Thymus (tissue), 11 donors: ENCODE results near the gene LINGO1. TPM values are rescaled to one million over a fixed set of nuclear protein-coding genes. Genes with fewer than 3 reads are reported as not detected.

Source experiments
- DNase-seq, 9 donors: peaks; one replicate each; pipeline ENCODE4 v3.0.0-alpha.2; 2013; ENCODE audit warnings: low spot score in 9 of 9, low read depth in 6 of 9, missing footprints in 1 of 9
- H3K27ac ChIP-seq, 2 donors: one replicate each; pipeline ENCODE4 v1.5.1; 2013; ENCODE audit warnings: control low read depth in 1 of 2, low read depth in 1 of 2, low read length in 1 of 2, mild to moderate bottlenecking in 1 of 2, moderate library complexity in 1 of 2
- H3K27me3 ChIP-seq, 2 donors: one replicate each; pipeline ENCODE4 v1.5.1; 2013; ENCODE audit warnings: low read length in 1 of 2; ENCODE audit not compliant: control insufficient read depth in 2 of 2, insufficient read depth in 1 of 2
- H3K36me3 ChIP-seq, 2 donors: one replicate each; pipeline ENCODE4 v1.5.1; 2013; ENCODE audit warnings: low read length in 1 of 2, mild to moderate bottlenecking in 1 of 2, moderate library complexity in 1 of 2; ENCODE audit not compliant: control insufficient read depth in 2 of 2, insufficient read depth in 2 of 2
- H3K4me1 ChIP-seq, 2 donors: one replicate each; pipeline ENCODE4 v1.5.1; 2013; ENCODE audit warnings: low read length in 2 of 2; ENCODE audit not compliant: control insufficient read depth in 2 of 2, insufficient read depth in 2 of 2
- H3K4me3 ChIP-seq, 2 donors: one replicate each; pipeline ENCODE4 v1.5.1; 2013; ENCODE audit warnings: low read length in 2 of 2, control low read depth in 1 of 2, mild to moderate bottlenecking in 1 of 2
- H3K9me3 ChIP-seq, 2 donors: one replicate each; pipeline ENCODE4 v1.5.1; 2013; ENCODE audit warnings: low read length in 1 of 2, mild to moderate bottlenecking in 1 of 2; ENCODE audit not compliant: control insufficient read depth in 2 of 2, insufficient read depth in 1 of 2
- WGBS: extraction: QIAGEN DNeasy Blood & Tissue Kit; methylation state at CpG from one replicate; pipeline ENCODE4 v1.1.7; 2013; 5-methylcytosine and 5-hydroxymethylcytosine counted together
- polyA plus RNA-seq: library from polyadenylated mRNA; stranded (reverse); fragments of 200-250 nt; gene quantifications from one replicate; pipeline ENCODE4 v1.2.3, GENCODE V29; 2013
- total RNA-seq: library from RNA; stranded (reverse); fragments of 120-200 nt; gene quantifications from one replicate; pipeline ENCODE4 v1.2.4, GENCODE V29; 2013
- donor health status: healthy.

The LINGO1 gene
- total and polyA plus RNA-seq, 2 donors = 0.24 to 0.75 TPM

DNA sequence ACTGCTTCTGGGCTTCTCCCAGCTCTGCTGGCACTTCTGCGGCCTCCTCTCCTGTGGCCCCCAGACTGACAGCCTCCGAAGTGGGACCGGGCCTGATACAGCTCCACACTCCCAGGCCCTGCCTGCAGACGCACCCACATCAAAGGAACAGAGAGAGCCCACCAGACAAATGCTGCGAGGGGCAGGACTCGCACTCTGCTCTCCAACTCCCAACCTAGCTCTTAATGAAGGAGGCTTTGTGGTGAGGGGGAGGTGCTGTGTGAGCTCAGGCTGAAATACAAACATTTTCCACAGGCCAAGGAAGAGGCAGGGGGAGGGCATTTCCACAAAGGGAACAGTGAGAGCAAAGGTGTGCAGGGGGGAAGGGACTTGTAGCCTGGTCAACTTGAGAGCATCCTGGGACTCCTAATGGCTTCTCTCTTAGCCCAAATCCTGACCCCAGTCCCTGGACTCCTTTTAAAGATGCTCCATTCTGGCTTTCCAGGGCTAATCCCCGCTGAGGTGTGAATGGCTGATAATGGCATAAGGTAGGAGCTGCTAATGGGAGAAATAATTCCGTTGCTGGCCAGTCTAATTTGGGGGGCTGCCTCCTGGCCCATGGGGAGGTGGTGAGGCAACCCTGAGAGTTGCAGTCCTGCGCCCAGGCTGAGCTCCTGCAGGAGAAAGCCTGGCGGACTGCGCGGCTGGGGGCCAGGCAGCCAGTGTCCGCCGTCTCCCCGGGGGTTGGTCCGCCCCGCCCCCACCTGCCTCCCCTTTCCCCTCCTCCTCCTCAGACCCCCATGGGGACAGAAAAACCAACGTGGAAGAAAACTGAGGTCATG lies 9.6 kb downstream of the LINGO1 start:
- DNase-seq = no peak
- H3K9me3 ChIP-seq = no peaks in the 10 kb centered on the region
- no peaks in the 10 kb centered on the region for H3K4me1 ChIP-seq
- WGBS = 91% methylated on average over 18 of the region's 18 CpGs
- peaks cover 3 to 13% of the 10 kb centered on the region in 2 donors for H3K27me3 ChIP-seq
- H3K27ac ChIP-seq = no peak overlapping the region
- H3K36me3 ChIP-seq = no peaks in the 10 kb centered on the region
- H3K4me3 ChIP-seq = no peak overlapping the region

DNA sequence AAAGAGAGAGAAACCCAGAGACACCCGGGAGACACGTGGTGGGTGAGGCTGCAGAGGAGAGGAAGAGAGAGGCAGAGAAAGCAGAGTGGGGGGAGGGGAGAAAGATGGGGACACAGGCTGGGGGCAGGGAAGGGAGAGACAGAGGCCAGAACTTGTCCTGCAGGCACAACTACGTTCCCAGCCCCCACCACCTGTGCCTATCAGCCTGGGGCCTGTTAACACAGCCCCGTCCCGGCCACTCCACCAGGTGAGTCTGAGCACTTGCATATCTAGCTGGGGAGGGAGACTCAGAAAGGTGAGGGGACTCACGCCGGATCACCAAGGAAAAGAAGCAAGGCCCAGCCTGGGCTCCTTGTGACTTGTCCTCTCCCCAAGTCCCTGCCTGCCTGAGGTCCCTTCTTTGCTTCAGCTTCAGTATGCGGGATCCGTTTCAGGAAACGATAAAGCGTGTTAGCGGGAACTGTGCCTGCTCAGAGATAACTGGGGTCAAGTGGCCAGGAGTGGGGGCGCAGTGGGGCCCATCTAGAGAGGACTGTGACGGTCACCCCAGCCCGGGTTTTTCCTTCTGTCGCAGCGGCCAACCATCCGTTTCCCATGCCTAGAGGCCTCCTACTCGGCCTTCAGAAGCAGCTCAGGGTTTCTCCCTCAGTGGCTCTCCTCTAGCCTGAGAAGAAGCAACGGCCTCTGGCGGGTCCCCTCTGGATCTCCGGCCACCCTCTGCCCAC lies 10.3 kb downstream of the LINGO1 start:
- Histone ChIP-seq H3K9me3 (no peaks in the 10 kb centered on the region), H3K27ac (no peak overlapping the region), H3K4me3 (no peak overlapping the region), H3K27me3 (peaks cover 3 to 7% of the 10 kb centered on the region in 2 donors), H3K36me3 (no peaks in the 10 kb centered on the region), H3K4me1 (no peaks in the 10 kb centered on the region)
- 86% methylated on average over 22 of the region's 22 CpGs for WGBS
- DNase-seq = no peak

DNA sequence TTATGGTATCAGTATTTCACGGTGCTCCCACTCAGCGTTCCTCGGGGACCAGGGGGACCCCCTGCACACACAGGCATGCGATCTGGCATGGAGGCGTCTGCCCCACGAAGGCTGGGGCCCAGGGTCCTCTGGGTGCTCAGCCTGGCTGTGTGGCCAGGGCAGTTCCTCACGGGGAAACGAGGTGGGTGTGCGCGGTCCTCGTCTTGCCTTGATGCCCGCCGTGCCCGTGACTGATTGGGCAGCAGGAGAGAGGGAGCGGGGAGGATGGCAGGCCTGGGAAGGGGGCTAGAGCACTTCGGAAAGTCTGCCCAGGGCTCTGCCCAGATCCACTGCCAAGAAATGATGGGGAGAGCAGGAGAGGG lies 10.9 kb downstream of the LINGO1 start:
- Histone ChIP-seq H3K4me1 (no peaks in the 10 kb centered on the region), H3K9me3 (no peaks in the 10 kb centered on the region), H3K27ac (no peak overlapping the region), H3K27me3 (peaks cover 0 to 3% of the 10 kb centered on the region in 2 donors), H3K36me3 (no peaks in the 10 kb centered on the region), H3K4me3 (no peak overlapping the region)
- 88% methylated on average over 16 of the region's 16 CpGs for WGBS
- no peak for DNase-seq

DNA sequence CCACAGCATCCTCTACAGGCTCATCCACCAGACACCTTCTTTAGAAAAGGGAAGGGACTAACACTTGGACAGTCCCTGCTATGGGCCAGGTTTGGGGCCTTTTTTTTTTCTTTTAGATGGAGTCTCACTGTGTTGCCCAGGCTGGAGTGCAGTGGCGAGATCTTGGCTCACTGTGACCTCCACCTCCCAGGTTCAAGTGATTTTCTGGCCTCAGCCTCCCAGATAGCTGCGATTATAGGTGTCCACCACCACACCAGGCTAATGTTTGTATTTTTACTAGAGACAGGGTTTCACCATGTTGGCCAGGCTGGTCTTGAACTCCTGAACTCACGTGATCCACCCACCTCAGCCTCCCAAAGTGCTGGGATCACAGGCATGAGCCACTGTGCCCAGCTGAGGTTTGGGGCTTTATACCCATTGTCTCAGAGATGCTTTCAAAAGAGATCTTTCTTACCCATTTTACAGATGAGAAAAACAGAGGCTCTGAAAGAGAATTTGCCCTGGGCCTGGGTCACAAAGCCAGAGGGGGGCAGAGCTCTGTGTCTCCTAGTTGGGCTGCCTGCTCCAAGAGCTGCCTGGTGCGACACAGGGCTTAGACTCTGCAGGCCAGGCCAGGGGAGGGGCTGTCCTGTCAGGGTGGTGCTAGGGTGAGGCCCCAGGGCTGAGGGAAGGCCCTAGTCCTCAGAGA lies 11.6 kb downstream of the LINGO1 start:
- Histone ChIP-seq H3K36me3 (no peaks in the 10 kb centered on the region), H3K27me3 (no peaks in the 10 kb centered on the region), H3K4me3 (no peak overlapping the region), H3K9me3 (no peaks in the 10 kb centered on the region), H3K27ac (no peak overlapping the region), H3K4me1 (no peaks in the 10 kb centered on the region)
- WGBS = 97% methylated on average over 4 of the region's 4 CpGs
- DNase-seq = no peak

DNA sequence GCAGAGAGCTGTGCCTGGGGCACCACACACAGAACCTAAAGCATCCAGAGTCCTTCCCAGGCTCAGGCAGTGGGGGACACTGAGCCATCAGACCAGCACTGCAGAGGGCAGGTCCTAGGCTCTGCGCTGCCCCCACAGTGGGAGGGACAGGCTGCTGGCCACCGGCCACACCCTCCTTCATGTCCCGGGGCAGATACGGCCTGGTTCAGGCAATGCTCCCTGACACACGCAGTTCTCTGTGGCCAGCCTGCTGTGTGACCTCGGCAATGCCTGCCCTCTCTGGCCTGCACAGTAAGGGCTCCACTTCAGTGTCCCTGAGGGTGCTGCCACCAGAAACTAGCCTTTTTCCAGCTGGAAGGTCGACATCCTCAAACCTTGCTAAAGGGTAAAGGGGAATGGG lies 12.4 kb downstream of the LINGO1 start:
- Histone ChIP-seq H3K9me3 (no peaks in the 10 kb centered on the region), H3K4me3 (no peak overlapping the region), H3K36me3 (no peaks in the 10 kb centered on the region), H3K4me1 (no peaks in the 10 kb centered on the region), H3K27me3 (no peaks in the 10 kb centered on the region), H3K27ac (no peak overlapping the region)
- WGBS = 94% methylated on average over 7 of the region's 7 CpGs
- no peak for DNase-seq

DNA sequence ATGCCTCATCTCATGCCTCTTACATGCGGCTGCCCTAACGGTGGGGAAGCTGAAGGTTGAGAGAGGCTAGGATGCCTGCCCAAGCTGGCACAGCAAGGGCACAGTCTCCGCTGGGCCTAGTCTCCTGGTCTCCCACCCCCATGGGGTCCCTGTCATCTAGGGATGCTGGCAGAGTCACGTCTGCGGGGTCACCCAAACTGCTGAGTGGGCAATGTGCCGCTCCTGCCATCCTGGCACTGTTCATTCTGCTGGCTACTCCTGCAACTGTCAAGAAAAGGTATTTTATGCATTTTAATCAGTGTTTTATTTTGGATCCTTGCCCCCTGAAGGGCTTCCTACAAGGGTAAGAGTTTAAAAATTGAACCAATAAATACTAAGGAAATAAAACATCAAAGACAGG lies 12.8 kb downstream of the LINGO1 start:
- H3K36me3 ChIP-seq = no peaks in the 10 kb centered on the region
- no peaks in the 10 kb centered on the region for H3K27me3 ChIP-seq
- no peak for DNase-seq
- no peaks in the 10 kb centered on the region for H3K9me3 ChIP-seq
- 75% methylated on average over 6 of the region's 6 CpGs for WGBS
- no peaks in the 10 kb centered on the region for H3K4me1 ChIP-seq
- H3K4me3 ChIP-seq = no peak overlapping the region
- H3K27ac ChIP-seq = no peak overlapping the region

DNA sequence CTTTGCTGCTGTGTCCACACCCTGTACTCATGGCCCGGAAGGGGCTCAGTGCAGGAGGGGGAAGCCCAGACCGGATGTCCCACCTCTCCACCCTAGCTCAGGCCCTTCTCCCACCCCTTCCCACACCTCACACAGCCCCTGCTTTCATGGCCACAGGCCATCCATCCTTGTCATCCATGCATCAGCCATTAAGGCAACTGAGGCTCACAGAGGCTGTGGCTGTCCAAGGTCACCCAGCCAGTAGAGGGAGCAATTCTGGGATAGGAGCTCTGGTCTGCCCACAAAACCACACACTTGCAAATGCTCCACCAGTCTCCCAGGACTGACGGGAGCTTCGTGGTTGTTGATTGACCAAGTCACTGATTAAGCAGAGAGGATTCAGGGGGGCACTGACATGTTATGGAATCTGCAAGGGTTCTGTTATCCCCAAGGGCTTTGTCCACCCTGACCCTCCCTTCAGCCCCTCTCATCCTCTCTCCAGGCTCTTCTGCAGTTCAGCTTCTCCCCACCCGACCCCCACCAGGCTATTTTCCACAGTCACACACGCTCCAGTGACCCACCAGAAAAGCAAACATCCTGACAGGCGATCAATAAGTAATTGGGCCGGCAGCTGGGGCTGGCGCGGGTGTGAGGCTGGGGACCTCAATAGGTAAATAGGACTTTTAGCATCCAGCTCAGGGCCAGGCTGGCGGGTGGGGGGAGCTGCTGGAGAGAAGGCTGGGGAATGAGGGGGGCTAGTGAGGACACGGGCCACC lies 15.1 kb downstream of the LINGO1 start:
- DNase-seq = peak in 1 of 9 donors; percentile 13
- Histone ChIP-seq H3K36me3 (no peaks in the 10 kb centered on the region), H3K4me3 (no peak overlapping the region), H3K4me1 (no peaks in the 10 kb centered on the region), H3K27me3 (no peaks in the 10 kb centered on the region), H3K27ac (no peak overlapping the region), H3K9me3 (no peaks in the 10 kb centered on the region)
- WGBS = 88% methylated on average over 12 of the region's 12 CpGs

DNA sequence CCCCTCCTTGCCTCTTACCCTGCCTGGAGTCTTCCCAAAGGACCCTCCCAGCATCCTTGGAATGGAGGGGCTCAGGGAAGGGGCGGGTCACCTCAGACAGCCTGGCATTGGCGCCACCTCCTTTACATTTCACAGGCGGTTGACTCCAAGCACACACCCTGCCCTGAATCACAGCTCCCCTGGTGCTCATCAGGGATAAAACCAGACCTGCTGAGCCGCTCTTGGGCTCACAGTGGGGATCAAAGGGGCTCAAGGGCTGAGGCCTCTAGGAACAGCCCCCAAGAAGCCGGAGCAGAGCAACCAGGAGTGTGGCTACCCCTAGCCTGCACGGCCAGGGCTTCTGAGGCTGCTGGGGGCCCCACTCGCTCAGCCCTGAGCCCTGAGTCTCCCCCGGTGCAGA lies 16.6 kb downstream of the LINGO1 start:
- H3K4me1 ChIP-seq = no peaks in the 10 kb centered on the region
- 94% methylated on average over 8 of the region's 8 CpGs for whole genome bisulfite sequencing
- no peaks in the 10 kb centered on the region for H3K9me3 ChIP-seq

More for the DNA sequence above, 16.6 kb downstream of the LINGO1 start:
- no peak overlapping the region for H3K27ac ChIP-seq
- H3K27me3 ChIP-seq = no peaks in the 10 kb centered on the region
- no peak for DNase-seq
- H3K4me3 ChIP-seq = no peak overlapping the region
- no peaks in the 10 kb centered on the region for H3K36me3 ChIP-seq
